Prostate gland (tissue), 2 donors: ENCODE results near the gene TRPC4.

ENCODE experiments used
- CTCF ChIP-seq, 4 experiments: fragments of 200-600 bp in 2 of 4; fragments of 450-650 bp in 2 of 4; sonication (generic) in 2 of 4; IDR thresholded peaks; 1 replicate in 3 of 4; 2 replicates in 1 of 4; pipeline ENCODE4 v1.5.1; 2016 to 2019; ENCODE audit warnings: antibody characterized with exemption in 4 of 4, mild to moderate bottlenecking in 2 of 4, moderate library complexity in 2 of 4
- POLR2A ChIP-seq: fragments of 450-650 bp; IDR thresholded peaks from one replicate; pipeline ENCODE4 v1.6.1; 2016; ENCODE audit warnings: antibody characterized with exemption, mild to moderate bottlenecking

GRCh38 chr13:37616131-37616530 lies 253.4 kb downstream of the TRPC4 start:
- no peak for TF ChIP-seq POLR2A
- TF ChIP-seq CTCF (IDR thresholded peaks at IDR 0.05): no peak
